ENCODE results near the gene HOXA4. TPM values are rescaled to one million over a fixed set of nuclear protein-coding genes. Genes with fewer than 3 reads are reported as not detected.

Gene HOXA4
- polyA plus RNA-seq, 6 donors from 2014 or later: not detected

GRCh38 chr7:27159266-27160144 is 28.9 kb upstream of the HOXA4 start:
- peaks cover 29 to 45% (median 40%) of the 10 kb centered on the region in 3 donors for H3K4me1 Mint-ChIP-seq
- no peak for ATAC-seq (ENCODE audit: low read depth in 2 of 2)
- H3K27me3 Mint-ChIP-seq: peaks cover 49 to 83% (median 63%) of the 10 kb centered on the region in 3 donors
- H3K27ac Mint-ChIP-seq: peak overlapping the region in 4 of 6 donors; percentile 88 to 98 (median 92)
- H3K4me3 Mint-ChIP-seq: peak overlapping the region; percentile 24 to 88 (median 80)
- H3K9me3 Mint-ChIP-seq: peaks cover 0 to 33% (median 5%) of the 10 kb centered on the region in 7 donors
- H3K36me3 Mint-ChIP-seq: peaks cover 0 to 14% of the 10 kb centered on the region in 2 donors
- DNase-seq: no peak

GRCh38 chr7:27158436-27159265 is 28.1 kb upstream of the HOXA4 start:
- ATAC-seq (ENCODE audit: low read depth in 2 of 2) (no peak), DNase-seq (no peak)
- Mint-ChIP-seq H3K27ac (peak overlapping the region in 4 of 6 donors; percentile 88 to 98 (median 92)), H3K9me3 (peaks cover 0 to 33% (median 5%) of the 10 kb centered on the region in 7 donors), H3K4me1 (peaks cover 23 to 44% (median 44%) of the 10 kb centered on the region in 3 donors), H3K36me3 (peaks cover 0 to 15% of the 10 kb centered on the region in 2 donors), H3K27me3 (peaks cover 51 to 84% (median 63%) of the 10 kb centered on the region in 3 donors), H3K4me3 (peak overlapping the region in 5 of 8 donors; percentile 15 to 79 (median 44))

- peak overlapping the region in 5 of 6 donors; percentile 27 to 98 (median 91) for H3K27ac Mint-ChIP-seq
- H3K27me3 Mint-ChIP-seq: peaks cover 51 to 83% (median 63%) of the 10 kb centered on the region in 3 donors
- H3K36me3 Mint-ChIP-seq: peaks cover 0 to 15% of the 10 kb centered on the region in 2 donors
- peak overlapping the region in 7 of 8 donors; percentile 23 to 83 (median 48) for H3K4me3 Mint-ChIP-seq
- H3K9me3 Mint-ChIP-seq: peaks cover 0 to 32% (median 5%) of the 10 kb centered on the region in 7 donors
- ATAC-seq (ENCODE audit: low read depth in 2 of 2) (no peak), DNase-seq (no peak)
- H3K4me1 Mint-ChIP-seq: peaks cover 20 to 44% (median 43%) of the 10 kb centered on the region in 3 donors
Measured at GRCh38 chr7:27157702-27158431, 27.3 kb upstream of the HOXA4 start.

- peaks cover 0 to 32% (median 5%) of the 10 kb centered on the region in 7 donors for H3K9me3 Mint-ChIP-seq
- no peak for DNase-seq
- H3K36me3 Mint-ChIP-seq: peaks cover 0 to 15% of the 10 kb centered on the region in 2 donors
Measured at GRCh38 chr7:27156916-27157701, 26.6 kb upstream of the HOXA4 start.

GRCh38 chr7:27156508-27156898 is 25.9 kb upstream of the HOXA4 start, which contains the start of gene HOXA7:
Gene HOXA7 (minus strand): TSS chr7:27156675. CDS start chr7:27156545, 130 bp downstream.
- Mint-ChIP-seq H3K27me3 (peaks cover 56 to 82% (median 65%) of the 10 kb centered on the region in 3 donors), H3K36me3 (peaks cover 0 to 15% of the 10 kb centered on the region in 2 donors), H3K4me1 (peaks cover 28 to 50% (median 48%) of the 10 kb centered on the region in 3 donors), H3K9me3 (peaks cover 0 to 35% (median 5%) of the 10 kb centered on the region in 7 donors), H3K4me3 (peak within 1 kb of the TSS; percentile 21 to 81 (median 70)), H3K27ac (peak within 1 kb of the TSS in 4 of 6 donors; percentile 88 to 99 (median 97))
- ATAC-seq (ENCODE audit: low read depth in 2 of 2) (no peak), DNase-seq (no peak)

More at GRCh38 chr7:27156916-27157701, 26.6 kb upstream of the HOXA4 start:
- Mint-ChIP-seq H3K4me3 (peak overlapping the region in 7 of 8 donors; percentile 12 to 79 (median 73)), H3K27ac (peak overlapping the region in 4 of 6 donors; percentile 88 to 98 (median 92)), H3K27me3 (peaks cover 50 to 81% (median 59%) of the 10 kb centered on the region in 3 donors), H3K4me1 (peaks cover 22 to 44% (median 43%) of the 10 kb centered on the region in 3 donors)
- ATAC-seq (ENCODE audit: low read depth in 2 of 2): no peak

- ATAC-seq (ENCODE audit: low read depth in 2 of 2) (no peak), DNase-seq (no peak)
- H3K27ac Mint-ChIP-seq: peak overlapping the region in 4 of 6 donors; percentile 88 to 99 (median 97)
- peaks cover 58 to 83% (median 71%) of the 10 kb centered on the region in 3 donors for H3K27me3 Mint-ChIP-seq
- H3K9me3 Mint-ChIP-seq: peaks cover 0 to 37% (median 5%) of the 10 kb centered on the region in 7 donors
- peak overlapping the region; percentile 21 to 81 (median 66) for H3K4me3 Mint-ChIP-seq
- peaks cover 0 to 15% of the 10 kb centered on the region in 2 donors for H3K36me3 Mint-ChIP-seq
- H3K4me1 Mint-ChIP-seq: peaks cover 33 to 52% (median 50%) of the 10 kb centered on the region in 3 donors
Measured at GRCh38 chr7:27155816-27156507, 25.4 kb upstream of the HOXA4 start.

GRCh38 chr7:27154901-27155815 is 24.6 kb upstream of the HOXA4 start:
- H3K27ac Mint-ChIP-seq: peak overlapping the region in 5 of 6 donors; percentile 44 to 99 (median 92)
- DNase-seq: no peak
- peaks cover 62 to 86% (median 79%) of the 10 kb centered on the region in 3 donors for H3K27me3 Mint-ChIP-seq
- H3K9me3 Mint-ChIP-seq: peaks cover 0 to 37% (median 5%) of the 10 kb centered on the region in 7 donors
- H3K4me3 Mint-ChIP-seq: peak overlapping the region; percentile 28 to 81 (median 64)
- H3K36me3 Mint-ChIP-seq: peaks cover 0 to 15% of the 10 kb centered on the region in 2 donors
- no peak for ATAC-seq (ENCODE audit: low read depth in 2 of 2)
- H3K4me1 Mint-ChIP-seq: peaks cover 41 to 56% (median 56%) of the 10 kb centered on the region in 3 donors

GRCh38 chr7:27154369-27154768 is 23.8 kb upstream of the HOXA4 start:
- Mint-ChIP-seq H3K4me1 (peaks cover 37 to 56% (median 50%) of the 10 kb centered on the region in 3 donors), H3K27me3 (peaks cover 57 to 81% (median 71%) of the 10 kb centered on the region in 3 donors), H3K36me3 (peaks cover 0 to 15% of the 10 kb centered on the region in 2 donors), H3K9me3 (peaks cover 0 to 37% (median 5%) of the 10 kb centered on the region in 7 donors), H3K4me3 (peak overlapping the region in 6 of 8 donors; percentile 28 to 81 (median 58)), H3K27ac (peak overlapping the region in 3 of 6 donors; percentile 80 to 98 (median 97))
- no peak for ATAC-seq (ENCODE audit: low read depth in 2 of 2)
- no peak for DNase-seq

GRCh38 chr7:27153526-27153925 is 23.0 kb upstream of the HOXA4 start:
- H3K27ac Mint-ChIP-seq: peak overlapping the region in 5 of 6 donors; percentile 8 to 93 (median 80)
- H3K4me3 Mint-ChIP-seq: peak overlapping the region in 3 of 8 donors; percentile 47 to 81 (median 50)
- peaks cover 59 to 76% (median 64%) of the 10 kb centered on the region in 3 donors for H3K27me3 Mint-ChIP-seq
- H3K4me1 Mint-ChIP-seq: peaks cover 37 to 53% (median 45%) of the 10 kb centered on the region in 3 donors
- no peak for ATAC-seq (ENCODE audit: low read depth in 2 of 2)
- DNase-seq: no peak
- peaks cover 0 to 37% (median 5%) of the 10 kb centered on the region in 7 donors for H3K9me3 Mint-ChIP-seq
- peaks cover 0 to 15% of the 10 kb centered on the region in 2 donors for H3K36me3 Mint-ChIP-seq

GRCh38 chr7:27152816-27153442 is 22.4 kb upstream of the HOXA4 start:
- H3K9me3 Mint-ChIP-seq: peaks cover 0 to 32% (median 3%) of the 10 kb centered on the region in 7 donors
- DNase-seq: no peak
- peaks cover 0 to 11% of the 10 kb centered on the region in 2 donors for H3K36me3 Mint-ChIP-seq
- ATAC-seq (ENCODE audit: low read depth in 2 of 2): no peak
- H3K27ac Mint-ChIP-seq: peak overlapping the region in 2 of 6 donors; percentile 11 to 97
- peaks cover 60 to 76% (median 64%) of the 10 kb centered on the region in 3 donors for H3K27me3 Mint-ChIP-seq
- peaks cover 34 to 56% (median 45%) of the 10 kb centered on the region in 3 donors for H3K4me1 Mint-ChIP-seq
- H3K4me3 Mint-ChIP-seq: peak overlapping the region in 3 of 8 donors; percentile 37 to 82 (median 47)

Measured in naive B cell (primary cell).